HepG2 (cell line): ENCODE measurements around the gene SH2B2. TPM values are rescaled to one million over a fixed set of nuclear protein-coding genes. Genes with fewer than 3 reads are reported as not detected.

Experiments used
- AGO2 ChIP-seq: fragments of 200-400 bp; formaldehyde crosslinking; optimal IDR thresholded peaks from 2 replicates; pipeline ENCODE3; 2017; ENCODE audit warnings: mild to moderate bottlenecking, low read depth, low read length, moderate library complexity
- ATF1 ChIP-seq: IDR thresholded peaks from 2 replicates; pipeline ENCODE4 v1.6.1; 2016; ENCODE audit warnings: mild to moderate bottlenecking, control low read depth
- BRF2 ChIP-seq: sonication (generic); formaldehyde crosslinking; IDR thresholded peaks from 2 replicates; pipeline ENCODE4 v1.8.1; 2022; ENCODE audit warnings: mild to moderate bottlenecking, missing genetic modification reagents
- CBFB ChIP-seq: sonication (generic); formaldehyde crosslinking; IDR thresholded peaks from 2 replicates; pipeline ENCODE4 v1.4.0; 2020; ENCODE audit warnings: missing genetic modification reagents
- CENPBD1 ChIP-seq: sonication (generic); formaldehyde crosslinking; IDR thresholded peaks from 2 replicates; pipeline ENCODE4 v1.8.0; 2022; ENCODE audit warnings: missing genetic modification reagents, low read depth, mild to moderate bottlenecking, borderline replicate concordance
- DBP ChIP-seq: sonication (generic); formaldehyde crosslinking; IDR thresholded peaks from 2 replicates; pipeline ENCODE4 v1.4.0; 2020; ENCODE audit warnings: missing genetic modification reagents; ENCODE audit errors: not compliant biosample characterization
- DR1 ChIP-seq: sonication (generic); formaldehyde crosslinking; IDR thresholded peaks from 2 replicates; pipeline ENCODE4 v1.8.0; 2021; ENCODE audit warnings: mild to moderate bottlenecking, missing genetic modification reagents, inconsistent platforms
- ERF ChIP-seq: IDR thresholded peaks from 2 replicates; pipeline ENCODE4 v1.6.1; 2018; ENCODE audit warnings: missing biosample characterization, missing genetic modification reagents
- FOSL2 ChIP-seq: sonication (generic); formaldehyde crosslinking; IDR thresholded peaks from 2 replicates; pipeline ENCODE4 v1.4.0; 2020; ENCODE audit warnings: missing genetic modification reagents
- FOXK2 ChIP-seq: fragments of 450-650 bp; IDR thresholded peaks from 2 replicates; pipeline ENCODE4 v1.6.1; 2016
- HOMEZ ChIP-seq: IDR thresholded peaks from 2 replicates; pipeline ENCODE4 v1.6.1; 2016; ENCODE audit warnings: low read depth
- KAT8 ChIP-seq: IDR thresholded peaks from 2 replicates; pipeline ENCODE4 v1.6.1; 2016; ENCODE audit warnings: missing genetic modification reagents, missing compliant biosample characterization
- KDM3A ChIP-seq: IDR thresholded peaks from 2 replicates; pipeline ENCODE4 v1.6.1; 2018; ENCODE audit warnings: low read depth, missing compliant biosample characterization
- NPAS2 ChIP-seq: sonication (generic); formaldehyde crosslinking; IDR thresholded peaks from 2 replicates; pipeline ENCODE4 v1.8.0; 2022; ENCODE audit warnings: mild to moderate bottlenecking, missing genetic modification reagents, borderline replicate concordance
- NR1H2 ChIP-seq: sonication (generic); formaldehyde crosslinking; IDR thresholded peaks from 2 replicates; pipeline ENCODE4 v1.8.1; 2022; ENCODE audit warnings: low read depth, missing genetic modification reagents, borderline replicate concordance
- ONECUT2 ChIP-seq: sonication (generic); formaldehyde crosslinking; IDR thresholded peaks from 2 replicates; pipeline ENCODE4 v1.4.0; 2020; ENCODE audit warnings: missing genetic modification reagents
- PHF8 ChIP-seq: sonication (generic); formaldehyde crosslinking; IDR thresholded peaks from 2 replicates; pipeline ENCODE4 v1.5.0; 2020; ENCODE audit warnings: missing genetic modification reagents
- TBX3 ChIP-seq: fragments of 450-650 bp; IDR thresholded peaks from 2 replicates; pipeline ENCODE4 v1.6.1; 2017; ENCODE audit warnings: antibody characterized with exemption, mild to moderate bottlenecking, inconsistent platforms, borderline replicate concordance
- XRCC5 ChIP-seq: fragments of 200-400 bp; formaldehyde crosslinking; optimal IDR thresholded peaks from 2 replicates; pipeline ENCODE3; 2017; ENCODE audit warnings: mild to moderate bottlenecking, low read length
- ZNF10 ChIP-seq: sonication (generic); formaldehyde crosslinking; IDR thresholded peaks from 2 replicates; pipeline ENCODE4 v1.4.0; 2020; ENCODE audit warnings: mild to moderate bottlenecking, low read depth, missing genetic modification reagents, borderline replicate concordance
- ZNF644 ChIP-seq: IDR thresholded peaks from 2 replicates; pipeline ENCODE4 v1.6.1; 2016; ENCODE audit warnings: low read depth
- ZNF770 ChIP-seq: sonication (generic); formaldehyde crosslinking; IDR thresholded peaks from 2 replicates; pipeline ENCODE4 v1.5.0; 2020; ENCODE audit warnings: mild to moderate bottlenecking, missing genetic modification reagents
- ZNF776 ChIP-seq: sonication (generic); formaldehyde crosslinking; IDR thresholded peaks from 2 replicates; pipeline ENCODE4 v1.4.0; 2020; ENCODE audit warnings: mild to moderate bottlenecking, missing genetic modification reagents
- ZSCAN5A ChIP-seq: sonication (generic); formaldehyde crosslinking; IDR thresholded peaks from 2 replicates; pipeline ENCODE4 v1.8.0; 2022; ENCODE audit warnings: mild to moderate bottlenecking, missing genetic modification reagents, borderline replicate concordance
- polyA plus RNA-seq, 8 experiments: library from polyadenylated mRNA; depleted of rRNA in 3 of 8; stranded (reverse) in 7 of 8; unstranded in 1 of 8; fragments of >200 nt; fragmentation: Illumina TruSeq in 4 of 8; extraction: Trizol in 4 of 8; gene quantifications; 2 replicates each; pipeline versions ENCODE4 v1.2.1 to v1.2.3, GENCODE V29; 2011 to 2016; ENCODE audit warnings: low read depth in 4 of 8, missing spikeins in 1 of 8, mixed read lengths in 1 of 8; ENCODE audit not compliant: insufficient read depth in 1 of 8
- total RNA-seq, 5 experiments: library from RNA; depleted of rRNA; stranded (reverse); fragments of >200 nt; fragmentation: Illumina TruSeq; extraction: Trizol; gene quantifications; 2 replicates each; pipeline ENCODE4 v1.2.3, GENCODE V29; 2016; ENCODE audit warnings: low read depth in 1 of 5

The SH2B2 gene
- total and polyA plus RNA-seq, 2 of the 13 experiments (the other 11 are each of a cell fraction or from before 2014, with no cell fraction given) = 0.46 to 1.3 TPM

- TF ChIP-seq BRF2 (CRISPR knock-in tag) (peak; percentile 49; the same call in 1 of the 2 replicates), ZNF644 (0 out of 2 replicates have a peak, but pooled peaks have one; percentile 8), AGO2 (peak; percentile 26), ERF (CRISPR knock-in tag) (peak; percentile 94), DR1 (CRISPR knock-in tag) (no peak), ONECUT2 (CRISPR knock-in tag) (no peak), NPAS2 (CRISPR knock-in tag) (no peak), CBFB (CRISPR knock-in tag) (peak; percentile 77; the same call in 1 of the 2 replicates), KDM3A (CRISPR knock-in tag) (peak; percentile 88), XRCC5 (peak; percentile 65), ZSCAN5A (peak; percentile 71; the same call in 1 of the 2 replicates), FOXK2 (peak; percentile 50), FOSL2 (peak; percentile 82), TBX3 (peak; percentile 93), HOMEZ (CRISPR knock-in tag) (peak; percentile 97), DBP (CRISPR knock-in tag) (peak; percentile 83), CENPBD1 (CRISPR knock-in tag) (no peak), NR1H2 (CRISPR knock-in tag) (no peak), ZNF770 (CRISPR knock-in tag) (no peak), KAT8 (CRISPR knock-in tag) (peak; percentile 92), ATF1 (CRISPR knock-in tag) (0 out of 2 replicates have a peak, but pooled peaks have one; percentile 23), PHF8 (CRISPR knock-in tag) (peak; percentile 35; the same call in 1 of the 2 replicates), ZNF776 (CRISPR knock-in tag) (peak; percentile 78; the same call in 1 of the 2 replicates), ZNF10 (CRISPR knock-in tag) (no peak)
These were observed 28.5 kb upstream of the SH2B2 start (continued) for GRCh38 chr7:102258073-102258748.
